Adrenal gland (tissue), 5 donors: ENCODE measurements around the gene DNAH6.

ENCODE experiments used
- POLR2A ChIP-seq, 2 donors: fragments of 450-650 bp; IDR thresholded peaks; one replicate each; pipeline ENCODE4 v1.6.1; 2017; ENCODE audit warnings: antibody characterized with exemption in 2 of 2, mild to moderate bottlenecking in 2 of 2, moderate library complexity in 1 of 2
- TF ChIP-seq, protein P1 (sequence below), 6 experiments: fragments of 450-650 bp in 4 of 6; fragments of 200-600 bp in 2 of 6; sonication (generic) in 1 of 6; IDR thresholded peaks; 1 replicate in 5 of 6; 2 replicates in 1 of 6; pipeline versions ENCODE4 v1.5.1 to v1.8.0; 2016 to 2021; ENCODE audit warnings: antibody characterized with exemption in 6 of 6, mild to moderate bottlenecking in 2 of 6, moderate library complexity in 1 of 6
- donor health status: DM: no; HTN: no; CAD: no.

DNA sequence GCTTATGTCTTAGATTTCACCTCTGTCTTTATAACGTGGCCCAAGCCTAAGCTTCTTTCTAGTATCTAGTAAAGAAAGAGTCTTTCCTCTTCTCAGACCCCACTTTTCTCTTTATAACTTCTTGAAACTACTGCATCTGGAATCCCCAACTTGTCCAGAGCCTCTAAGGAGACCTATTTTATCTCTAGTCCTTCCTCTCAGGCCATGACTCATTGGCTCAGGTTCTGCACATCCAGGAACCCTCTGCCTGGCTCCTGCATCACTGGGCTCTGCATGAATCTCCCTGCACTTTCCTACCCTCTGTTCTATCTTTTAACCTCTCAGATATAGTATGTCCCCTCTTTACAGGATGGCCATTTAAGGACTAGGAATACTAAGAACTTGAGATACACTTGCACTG is 124.7 kb downstream of the DNAH6 start:
- TF ChIP-seq, protein P1, sequence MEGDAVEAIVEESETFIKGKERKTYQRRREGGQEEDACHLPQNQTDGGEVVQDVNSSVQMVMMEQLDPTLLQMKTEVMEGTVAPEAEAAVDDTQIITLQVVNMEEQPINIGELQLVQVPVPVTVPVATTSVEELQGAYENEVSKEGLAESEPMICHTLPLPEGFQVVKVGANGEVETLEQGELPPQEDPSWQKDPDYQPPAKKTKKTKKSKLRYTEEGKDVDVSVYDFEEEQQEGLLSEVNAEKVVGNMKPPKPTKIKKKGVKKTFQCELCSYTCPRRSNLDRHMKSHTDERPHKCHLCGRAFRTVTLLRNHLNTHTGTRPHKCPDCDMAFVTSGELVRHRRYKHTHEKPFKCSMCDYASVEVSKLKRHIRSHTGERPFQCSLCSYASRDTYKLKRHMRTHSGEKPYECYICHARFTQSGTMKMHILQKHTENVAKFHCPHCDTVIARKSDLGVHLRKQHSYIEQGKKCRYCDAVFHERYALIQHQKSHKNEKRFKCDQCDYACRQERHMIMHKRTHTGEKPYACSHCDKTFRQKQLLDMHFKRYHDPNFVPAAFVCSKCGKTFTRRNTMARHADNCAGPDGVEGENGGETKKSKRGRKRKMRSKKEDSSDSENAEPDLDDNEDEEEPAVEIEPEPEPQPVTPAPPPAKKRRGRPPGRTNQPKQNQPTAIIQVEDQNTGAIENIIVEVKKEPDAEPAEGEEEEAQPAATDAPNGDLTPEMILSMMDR (IDR thresholded peaks at IDR 0.05) = no peak
- TF ChIP-seq POLR2A (IDR thresholded peaks at IDR 0.05) = no peak
